Prostate gland (tissue), 2 donors: Measurements from ENCODE around the gene GPN2.

Experiments used
- POLR2A ChIP-seq: fragments of 450-650 bp; IDR thresholded peaks from one replicate; pipeline ENCODE4 v1.6.1; 2016; ENCODE audit warnings: antibody characterized with exemption, mild to moderate bottlenecking
- POLR2AphosphoS5 ChIP-seq: sonication (generic); formaldehyde crosslinking; IDR thresholded peaks from one replicate; pipeline ENCODE4 v1.6.1; 2017; ENCODE audit warnings: antibody characterized with exemption
- TF ChIP-seq, protein P1 (sequence below), 4 experiments: fragments of 200-600 bp in 2 of 4; fragments of 450-650 bp in 2 of 4; sonication (generic) in 2 of 4; IDR thresholded peaks; 1 replicate in 3 of 4; 2 replicates in 1 of 4; pipeline ENCODE4 v1.5.1; 2016 to 2019; ENCODE audit warnings: antibody characterized with exemption in 4 of 4, mild to moderate bottlenecking in 2 of 4, moderate library complexity in 2 of 4

DNA sequence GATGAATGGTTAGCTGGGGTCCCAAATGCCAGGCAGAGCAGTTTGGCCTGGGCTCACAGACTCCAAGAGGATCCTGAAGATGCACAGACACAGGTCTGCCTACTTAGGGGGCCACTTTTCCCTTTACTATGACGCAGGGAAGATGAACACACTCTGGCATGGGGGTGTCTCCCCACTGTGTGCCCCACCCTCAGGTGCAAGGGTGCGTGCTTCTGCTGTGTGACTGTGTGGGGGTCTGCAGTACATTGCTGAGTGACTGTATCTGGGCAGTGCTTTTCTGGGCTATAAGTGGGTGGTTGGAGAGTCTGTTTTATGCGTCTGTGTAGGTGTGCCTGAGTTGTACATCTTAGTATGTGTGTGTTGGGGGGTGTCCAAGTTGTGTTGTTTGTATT, 19.9 kb upstream of the GPN2 start:
- TF ChIP-seq, protein P1, sequence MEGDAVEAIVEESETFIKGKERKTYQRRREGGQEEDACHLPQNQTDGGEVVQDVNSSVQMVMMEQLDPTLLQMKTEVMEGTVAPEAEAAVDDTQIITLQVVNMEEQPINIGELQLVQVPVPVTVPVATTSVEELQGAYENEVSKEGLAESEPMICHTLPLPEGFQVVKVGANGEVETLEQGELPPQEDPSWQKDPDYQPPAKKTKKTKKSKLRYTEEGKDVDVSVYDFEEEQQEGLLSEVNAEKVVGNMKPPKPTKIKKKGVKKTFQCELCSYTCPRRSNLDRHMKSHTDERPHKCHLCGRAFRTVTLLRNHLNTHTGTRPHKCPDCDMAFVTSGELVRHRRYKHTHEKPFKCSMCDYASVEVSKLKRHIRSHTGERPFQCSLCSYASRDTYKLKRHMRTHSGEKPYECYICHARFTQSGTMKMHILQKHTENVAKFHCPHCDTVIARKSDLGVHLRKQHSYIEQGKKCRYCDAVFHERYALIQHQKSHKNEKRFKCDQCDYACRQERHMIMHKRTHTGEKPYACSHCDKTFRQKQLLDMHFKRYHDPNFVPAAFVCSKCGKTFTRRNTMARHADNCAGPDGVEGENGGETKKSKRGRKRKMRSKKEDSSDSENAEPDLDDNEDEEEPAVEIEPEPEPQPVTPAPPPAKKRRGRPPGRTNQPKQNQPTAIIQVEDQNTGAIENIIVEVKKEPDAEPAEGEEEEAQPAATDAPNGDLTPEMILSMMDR (IDR thresholded peaks at IDR 0.05), result no peak
- TF ChIP-seq POLR2A (no peak), POLR2AphosphoS5 (no peak)
